ENCODE results near the gene TMEM121B. TPM values are rescaled to one million over a fixed set of nuclear protein-coding genes. Genes with fewer than 3 reads are reported as not detected.

Gene TMEM121B
- total RNA-seq, 1 experiment from 2014 or later: 8.1 TPM

DNA sequence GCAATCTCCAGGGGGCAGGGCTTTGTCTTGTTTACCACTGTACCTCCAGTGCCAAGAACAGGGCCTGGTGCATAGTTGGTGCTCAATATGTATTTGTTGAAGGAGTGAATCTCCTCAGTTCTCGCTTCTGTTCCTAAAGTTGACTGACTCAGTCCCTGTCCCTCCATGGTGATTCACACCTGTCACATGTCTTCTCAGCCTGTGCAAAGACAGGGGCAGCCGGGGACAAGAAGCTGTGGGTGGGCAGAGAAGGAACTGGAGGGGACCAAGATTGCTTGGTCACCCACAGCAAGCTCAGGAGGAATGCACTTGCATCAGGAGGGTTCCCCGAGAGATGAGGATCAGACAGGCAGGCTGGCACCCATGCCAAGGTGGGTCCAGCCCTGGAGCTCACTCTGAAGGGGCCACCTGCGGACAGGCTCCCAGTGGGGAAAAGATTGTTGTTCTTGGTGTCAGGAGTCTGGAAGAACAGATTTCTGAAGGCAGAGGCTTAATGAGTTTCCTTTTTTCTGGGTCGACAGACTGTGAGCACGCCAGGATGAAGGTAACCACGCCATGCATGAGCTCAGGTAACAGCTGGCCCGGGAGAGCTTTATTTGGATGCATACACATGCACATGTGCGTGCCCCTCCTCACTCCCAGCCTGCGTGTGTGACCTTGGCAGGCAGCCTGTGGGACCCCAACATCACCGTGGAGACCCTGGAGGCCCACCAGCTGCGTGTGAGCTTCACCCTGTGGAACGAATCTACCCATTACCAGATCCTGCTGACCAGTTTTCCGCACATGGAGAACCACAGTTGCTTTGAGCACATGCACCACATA is 19.5 kb downstream of the TMEM121B start:
- no peak overlapping the region for H3K18ac ChIP-seq (ENCODE audit: insufficient read length, low read depth, low read length)
- H3K9me3 ChIP-seq (ENCODE audit: control insufficient read depth, low read depth, low read length): no peaks in the 10 kb centered on the region
- no peaks in the 10 kb centered on the region for H3K4me1 ChIP-seq (ENCODE audit: insufficient read depth, low read length)
- H3K27me3 ChIP-seq (ENCODE audit: insufficient read depth, low read length): no peaks in the 10 kb centered on the region
- no peak overlapping the region for H2AFZ ChIP-seq (ENCODE audit: low read length)
- peak overlapping the region in 1 of 3 experiments; percentile 91; a peak in 3 of 7 replicates for H3K27ac Mint-ChIP-seq
- no peak overlapping the region for H3K4ac ChIP-seq (ENCODE audit: low read depth, low read length)
- H3K23me2 ChIP-seq (ENCODE audit: insufficient read length, low read depth, low read length, poor library complexity, severe bottlenecking): no peaks in the 10 kb centered on the region
- H3K27me3 Mint-ChIP-seq (ENCODE audit: low read depth): no peaks in the 10 kb centered on the region
- no peak overlapping the region for H3K27ac ChIP-seq (ENCODE audit: insufficient read length, low read depth, low read length)
- no peak overlapping the region for H3K4me3 Mint-ChIP-seq
- no peaks in the 10 kb centered on the region for H3K79me1 ChIP-seq (ENCODE audit: insufficient read depth, low read depth, low read length, poor library complexity, severe bottlenecking)
- H3K14ac ChIP-seq (ENCODE audit: insufficient read depth, low read length): no peak overlapping the region; the same call in 1 of the 2 replicates
- no peak overlapping the region for H2BK20ac ChIP-seq (ENCODE audit: low read depth, low read length, poor library complexity, severe bottlenecking)
- H3K23ac ChIP-seq (ENCODE audit: insufficient read length, low read depth, low read length): no peak overlapping the region
- H3T11ph ChIP-seq (ENCODE audit: low read length): no peak overlapping the region
- DNase-seq: no peak
- no peak overlapping the region for H4K8ac ChIP-seq (replicated peaks; ENCODE audit: insufficient read length, low read depth, low read length)
- no peaks in the 10 kb centered on the region for H4K20me1 ChIP-seq (ENCODE audit: control insufficient read depth, insufficient read depth, insufficient read length)
- H3K36me3 Mint-ChIP-seq (ENCODE audit: insufficient read depth in 1 of 3, low read depth in 3 of 3): peaks cover 4 to 40% (median 21%) of the 10 kb centered on the region in 3 experiments; a peak in 6 of 7 replicates
- H3K79me2 ChIP-seq (ENCODE audit: insufficient read depth, low read length): no peaks in the 10 kb centered on the region
- H3K4me2 ChIP-seq (ENCODE audit: insufficient read depth, insufficient read length, low read length): no peak overlapping the region
- no peak overlapping the region for H2BK12ac ChIP-seq (ENCODE audit: insufficient read length, low read depth, low read length)
- no CpG with 5 or more reads among the region's 14 CpGs for WGBS (ENCODE audit: extremely low coverage, insufficient read length, low lambda C conversion rate)
- H2AK5ac ChIP-seq (ENCODE audit: insufficient read length, low read length): no peak overlapping the region
- TF ChIP-seq, protein P1, sequence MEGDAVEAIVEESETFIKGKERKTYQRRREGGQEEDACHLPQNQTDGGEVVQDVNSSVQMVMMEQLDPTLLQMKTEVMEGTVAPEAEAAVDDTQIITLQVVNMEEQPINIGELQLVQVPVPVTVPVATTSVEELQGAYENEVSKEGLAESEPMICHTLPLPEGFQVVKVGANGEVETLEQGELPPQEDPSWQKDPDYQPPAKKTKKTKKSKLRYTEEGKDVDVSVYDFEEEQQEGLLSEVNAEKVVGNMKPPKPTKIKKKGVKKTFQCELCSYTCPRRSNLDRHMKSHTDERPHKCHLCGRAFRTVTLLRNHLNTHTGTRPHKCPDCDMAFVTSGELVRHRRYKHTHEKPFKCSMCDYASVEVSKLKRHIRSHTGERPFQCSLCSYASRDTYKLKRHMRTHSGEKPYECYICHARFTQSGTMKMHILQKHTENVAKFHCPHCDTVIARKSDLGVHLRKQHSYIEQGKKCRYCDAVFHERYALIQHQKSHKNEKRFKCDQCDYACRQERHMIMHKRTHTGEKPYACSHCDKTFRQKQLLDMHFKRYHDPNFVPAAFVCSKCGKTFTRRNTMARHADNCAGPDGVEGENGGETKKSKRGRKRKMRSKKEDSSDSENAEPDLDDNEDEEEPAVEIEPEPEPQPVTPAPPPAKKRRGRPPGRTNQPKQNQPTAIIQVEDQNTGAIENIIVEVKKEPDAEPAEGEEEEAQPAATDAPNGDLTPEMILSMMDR (conservative IDR thresholded peaks at IDR 0.05): no peak
- H2BK5ac ChIP-seq (ENCODE audit: insufficient read length, low read length): no peak overlapping the region
- H3K4me1 Mint-ChIP-seq: peaks cover 3 to 8% of the 10 kb centered on the region in 2 experiments; a peak in 3 of 4 replicates
- H4K5ac ChIP-seq (ENCODE audit: insufficient read length, low read depth, low read length): no peak overlapping the region
- no peak overlapping the region for H3K9ac ChIP-seq (ENCODE audit: extremely low read depth, insufficient read length, low read length)
- no peak overlapping the region for H2BK15ac ChIP-seq (ENCODE audit: low read depth, low read length)
- no peak overlapping the region for H4K91ac ChIP-seq (ENCODE audit: insufficient read length, low read depth, low read length)
- H3K9me3 Mint-ChIP-seq: no peaks in the 10 kb centered on the region; a peak in 1 of 5 replicates
- H3K56ac ChIP-seq (ENCODE audit: insufficient read length, low read depth, low read length): no peak overlapping the region
- H2BK120ac ChIP-seq (ENCODE audit: low read depth, low read length, poor library complexity, severe bottlenecking): no peak overlapping the region

Data from H9 (cell line).